ENCODE data around the gene VBP1. TPM values are rescaled to one million over a fixed set of nuclear protein-coding genes. Genes with fewer than 3 reads are reported as not detected.

The VBP1 gene
- polyA plus RNA-seq, 1 of the 3 experiments (the other 2 are of a cell fraction) = 13.8 TPM

- Histone ChIP-seq H3K9me3 (no peaks in the 10 kb centered on the region), H3K9me2 (no peaks in the 10 kb centered on the region), H3K79me2 (ENCODE audit: insufficient read depth) (no peaks in the 10 kb centered on the region), H3K4me2 (no peak overlapping the region), H3K4me1 (ENCODE audit: control insufficient read depth in 1 of 2, insufficient read depth in 2 of 2, low read depth in 1 of 2, low read length in 1 of 2) (no peaks in the 10 kb centered on the region), H4K20me1 (ENCODE audit: insufficient read depth) (no peaks in the 10 kb centered on the region), H3K27me3 (ENCODE audit: insufficient read depth) (no peaks in the 10 kb centered on the region), H3K9ac (no peak overlapping the region), H3F3A (replicated peaks; ENCODE audit: insufficient read depth) (no peaks in the 10 kb centered on the region), H2AFZ (ENCODE audit: low read depth) (no peak overlapping the region), H3K27ac (ENCODE audit: low read depth in 2 of 2, low read length in 1 of 2) (no peak overlapping the region), H3K4me3 (ENCODE audit: low read depth in 2 of 2, low read length in 1 of 2) (no peak overlapping the region), H3K36me3 (replicated peaks in 1 of 2; ENCODE audit: control insufficient read depth in 1 of 2, insufficient read depth in 2 of 2, low read length in 1 of 2) (no peaks in the 10 kb centered on the region)
- ChIA-PET CTCF (interaction anchor here (1.4 to 4.1 kb wide), 2 partner anchors 31 to 85 kb away, joined by 4 to 16 read pairs; no protein-coding TSS in a partner anchor), POLR2A (no interaction called here)
- no peak for DNase-seq
- TF ChIP-seq FOXM1 (IDR thresholded peaks at IDR 0.05; ENCODE audit: low read depth) (no peak), YY1 (IDR thresholded peaks at IDR 0.05; ENCODE audit: low read depth) (no peak), GATA2 (CRISPR knock-in tag; IDR thresholded peaks at IDR 0.05) (no peak), REST (IDR thresholded peaks at IDR 0.05; ENCODE audit: low read depth, low read length) (no peak), PBX3 (IDR thresholded peaks at IDR 0.05) (no peak), IRF3 (IDR thresholded peaks at IDR 0.05; ENCODE audit: low read depth, low read length) (no peak), USF2 (IDR thresholded peaks at IDR 0.05; ENCODE audit: borderline replicate concordance, low read depth, low read length) (no peak), NRF1 (IDR thresholded peaks at IDR 0.05; ENCODE audit: low read depth, low read length) (no peak), EP300 (IDR thresholded peaks at IDR 0.05; ENCODE audit: borderline replicate concordance in 1 of 2, low read depth in 1 of 2, low read length in 1 of 2) (no peak), SIN3A (IDR thresholded peaks at IDR 0.05; ENCODE audit: borderline replicate concordance, low read depth, low read length) (no peak), TEAD4 (IDR thresholded peaks at IDR 0.05; ENCODE audit: borderline replicate concordance, insufficient read depth) (no peak)
Observed at GRCh38 chrX:155179346-155179997, 36.8 kb upstream of the VBP1 start.
